CD4-positive, alpha-beta T cell treated with Interleukin-2 at 100 ng/mL for 4 hours (primary cell): ENCODE measurements around the gene TTC7B.

Source experiments
- DNase-seq: peaks from one replicate; pipeline ENCODE4 v3.0.0-alpha.2; 2020; ENCODE audit warnings: low spot score

The TTC7B gene

GRCh38 chr14:90508536-90509254, 307.5 kb downstream of the TTC7B start:
- DNase-seq = no peak

- DNase-seq = no peak
Measured at GRCh38 chr14:90508036-90508435, 308.2 kb downstream of the TTC7B start.

DNA sequence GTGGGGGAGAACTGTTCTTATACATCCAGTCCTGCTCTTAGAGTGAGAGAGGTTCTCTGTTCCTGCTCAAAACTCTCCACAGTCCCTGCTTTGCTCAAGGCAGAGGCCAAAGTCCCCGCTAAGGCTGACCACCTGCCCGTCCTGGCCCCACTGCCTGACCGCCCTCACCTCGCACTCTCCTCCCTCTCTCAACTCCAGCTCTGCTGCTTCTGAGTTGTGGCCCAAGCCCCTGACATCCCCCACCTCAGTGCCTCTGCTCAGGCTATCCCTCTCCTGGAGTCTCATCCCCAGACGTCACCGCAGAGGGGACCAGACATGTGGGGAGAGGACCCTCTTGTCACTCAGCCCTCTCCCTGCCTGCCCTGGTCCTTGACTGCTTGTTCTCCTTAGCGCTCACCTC, 308.8 kb downstream of the TTC7B start:
- DNase-seq = no peak

DNA sequence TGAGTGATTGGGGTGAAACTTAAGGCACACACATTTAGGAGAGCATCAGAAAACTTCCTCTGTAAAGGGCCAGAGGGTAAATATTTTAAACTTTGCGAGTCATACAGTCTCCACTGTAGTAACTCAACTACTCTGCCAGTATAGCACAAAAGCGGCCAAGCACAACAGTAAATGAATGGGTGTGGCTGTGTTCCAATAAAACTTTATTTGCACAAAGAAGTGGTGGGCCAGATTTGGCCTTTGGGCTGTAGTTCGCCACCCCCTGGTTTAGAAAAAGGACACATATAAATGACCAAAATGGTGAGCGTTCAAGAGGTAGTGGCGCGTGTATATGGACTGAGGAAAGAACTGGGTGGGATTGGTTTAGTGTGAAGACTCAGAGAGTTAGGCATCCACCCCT, 309.5 kb downstream of the TTC7B start:
- no peak for DNase-seq

GRCh38 chr14:90505531-90505930, 310.7 kb downstream of the TTC7B start:
- DNase-seq = no peak

- DNase-seq = no peak
Measured at GRCh38 chr14:90504643-90505042, 311.6 kb downstream of the TTC7B start.

DNA sequence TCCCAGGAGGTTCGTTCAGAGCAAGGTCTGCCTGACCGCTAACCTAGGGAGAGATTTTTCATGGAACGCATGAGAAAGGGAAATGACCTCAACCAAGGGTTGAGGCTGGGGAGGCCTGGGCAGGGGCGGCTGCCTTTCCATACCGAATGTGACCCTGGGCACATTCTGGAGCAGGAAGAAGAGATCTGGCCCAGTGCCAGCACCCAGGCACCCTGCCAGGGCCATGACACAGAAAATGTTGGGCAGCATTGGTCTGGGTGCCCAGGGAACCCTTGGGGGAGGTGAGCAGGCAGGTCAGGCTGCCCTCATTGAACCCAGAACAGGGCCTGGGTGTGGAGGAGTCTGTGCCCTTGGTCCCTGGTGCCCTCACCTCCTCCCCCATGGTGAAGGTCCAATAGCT, 312.6 kb downstream of the TTC7B start:
- DNase-seq = no peak

DNA sequence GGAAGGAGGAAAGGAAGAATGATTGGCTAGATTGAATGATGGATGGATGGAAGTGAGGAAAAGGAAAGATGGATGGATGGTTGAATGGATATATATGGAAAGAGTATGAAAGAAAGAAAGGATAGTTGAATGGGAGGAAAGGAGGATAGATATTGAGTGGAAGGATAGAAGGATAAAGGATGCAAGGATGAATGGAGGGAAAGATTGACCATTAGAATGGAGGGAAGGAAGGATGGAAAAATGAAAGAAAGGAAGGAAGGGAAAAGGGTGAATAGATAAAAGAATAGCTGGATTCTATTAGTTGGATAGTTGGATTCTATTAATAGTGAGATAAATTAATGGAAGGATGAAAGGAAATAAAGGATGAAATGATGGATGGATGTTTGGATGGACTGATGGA, 313.5 kb downstream of the TTC7B start:
- DNase-seq = no peak

DNA sequence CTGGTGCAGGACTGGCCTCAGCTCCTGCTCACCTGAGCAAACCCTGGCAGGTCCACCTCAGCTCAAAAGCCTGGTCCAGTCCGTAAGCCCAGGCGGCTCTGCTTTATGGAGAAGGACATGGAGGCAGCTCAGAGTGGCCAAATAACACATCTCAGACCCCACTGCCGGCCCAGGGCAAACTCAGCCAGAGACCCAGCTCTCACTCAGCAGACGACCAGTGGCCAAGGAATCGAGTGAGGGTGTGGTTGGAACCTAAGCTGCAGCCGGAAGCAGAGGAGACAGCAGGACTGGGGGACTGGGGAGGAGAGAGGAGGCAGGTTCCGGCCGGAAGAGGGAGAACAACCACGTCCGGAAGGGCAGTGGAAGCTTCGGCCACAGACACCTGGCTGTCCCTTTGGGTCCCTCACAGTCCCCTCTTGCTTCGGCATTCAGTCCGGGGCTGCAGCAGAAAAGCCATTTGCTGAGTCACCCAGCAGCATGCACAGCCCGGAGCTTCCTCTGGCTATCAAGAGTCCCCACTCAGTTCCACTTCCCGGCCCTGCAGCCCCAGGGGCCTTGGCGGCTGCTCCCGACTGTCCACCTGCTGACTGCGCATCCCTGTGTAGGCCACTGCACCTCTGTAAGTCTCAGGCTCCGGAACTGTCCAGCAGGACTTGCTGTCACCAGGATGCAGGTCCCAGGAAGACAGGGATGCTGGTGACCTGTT, 315.4 kb downstream of the TTC7B start:
- no peak for DNase-seq

- DNase-seq = no peak
Measured at GRCh38 chr14:90499908-90500664, 316.1 kb downstream of the TTC7B start.

- no peak for DNase-seq
Measured at GRCh38 chr14:90499121-90499520, 317.1 kb downstream of the TTC7B start.

GRCh38 chr14:90498198-90498597, 318.0 kb downstream of the TTC7B start:
- DNase-seq = no peak

DNA sequence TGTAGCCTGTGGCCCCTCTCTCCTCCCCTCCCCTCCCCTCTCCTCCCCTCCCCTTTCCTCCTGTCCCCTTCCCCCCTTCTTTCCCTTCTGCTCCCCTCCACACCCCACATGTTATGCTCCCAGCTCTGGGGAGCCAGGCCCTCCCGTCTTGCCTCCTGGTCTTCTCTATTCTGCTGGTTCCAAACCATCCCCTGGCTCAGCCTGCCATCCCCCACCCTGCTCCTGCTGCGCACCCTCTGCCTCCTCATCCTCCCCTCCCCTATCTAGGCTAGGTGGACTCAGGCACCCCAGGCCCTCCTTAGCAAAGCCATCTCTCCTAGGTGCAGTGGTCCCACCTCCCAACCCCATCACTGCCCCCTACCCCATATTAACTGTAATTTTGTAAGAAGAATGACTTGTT, 319.9 kb downstream of the TTC7B start:
- no peak for DNase-seq

- peak; percentile 33 for DNase-seq
Measured at GRCh38 chr14:90495357-90496276, 320.6 kb downstream of the TTC7B start.

GRCh38 chr14:90491911-90492531, 324.2 kb downstream of the TTC7B start:
- no peak for DNase-seq

- DNase-seq = no peak
Measured at GRCh38 chr14:90491221-90491885, 324.9 kb downstream of the TTC7B start.

- DNase-seq = no peak
Measured at GRCh38 chr14:90490720-90491050, 325.5 kb downstream of the TTC7B start.

- no peak for DNase-seq
Measured at GRCh38 chr14:90489916-90490719, 326.1 kb downstream of the TTC7B start.

GRCh38 chr14:90489306-90489705, 326.9 kb downstream of the TTC7B start:
- DNase-seq = no peak

GRCh38 chr14:90488256-90488655, 328.0 kb downstream of the TTC7B start:
- no peak for DNase-seq
